T47D (cell line): Measurements from ENCODE around the gene SORBS1.

Experiments
- DNase-seq, 2 experiments: peaks; one replicate each; pipeline versions ENCODE4 v3.0.0 to v3.0.0-alpha.2; 2011 to 2012; ENCODE audit warnings: low read depth in 1 of 2, low spot score in 1 of 2
- JUND ChIP-seq: IDR thresholded peaks from 2 replicates; pipeline ENCODE4 v1.6.1; 2012; ENCODE audit warnings: low read depth
- in situ Hi-C: cut with HindIII; loops from 2 replicates; pipeline ENCODE4 v1.10.0; 2016; ENCODE audit warnings: low sequenced_read_pairs, low pct_unique_long_range_greater_than_20kb

The SORBS1 gene

GRCh38 chr10:95309958-95310357, 251.2 kb downstream of the SORBS1 start:
- no peak for TF ChIP-seq JUND
- in situ Hi-C loops, result no loop called here

GRCh38 chr10:95308389-95309302, 252.5 kb downstream of the SORBS1 start:
- peak in 1 of 2 experiments; percentile 45 for DNase-seq

More at GRCh38 chr10:95309958-95310357, 251.2 kb downstream of the SORBS1 start:
- DNase-seq, result no peak

GRCh38 chr10:95306851-95307250, 254.3 kb downstream of the SORBS1 start:
- in situ Hi-C loops, result no loop called here
- DNase-seq, result no peak
- no peak for TF ChIP-seq JUND

More at GRCh38 chr10:95308389-95309302, 252.5 kb downstream of the SORBS1 start:
- in situ Hi-C loops, result no loop called here
- no peak; the same call in 1 of the 2 replicates for TF ChIP-seq JUND

GRCh38 chr10:95306318-95306650, 254.9 kb downstream of the SORBS1 start:
- in situ Hi-C loops, result no loop called here
- no peak for TF ChIP-seq JUND
- no peak for DNase-seq

- DNase-seq, result no peak
- in situ Hi-C loops, result no loop called here
- no peak for TF ChIP-seq JUND
Observed at GRCh38 chr10:95305606-95306317, 255.4 kb downstream of the SORBS1 start.

- no peak for TF ChIP-seq JUND
- no peak for DNase-seq
- in situ Hi-C loops, result no loop called here
Observed at GRCh38 chr10:95304976-95305375, 256.2 kb downstream of the SORBS1 start.

GRCh38 chr10:95304463-95304862, 256.7 kb downstream of the SORBS1 start:
- TF ChIP-seq JUND, result no peak
- DNase-seq, result no peak
- in situ Hi-C loops, result no loop called here

GRCh38 chr10:95303950-95304349, 257.2 kb downstream of the SORBS1 start:
- DNase-seq, result no peak
- no peak for TF ChIP-seq JUND
- in situ Hi-C loops, result no loop called here

GRCh38 chr10:95303535-95303934, 257.6 kb downstream of the SORBS1 start:
- no peak for TF ChIP-seq JUND
- in situ Hi-C loops, result no loop called here
- no peak for DNase-seq

- DNase-seq, result no peak
- in situ Hi-C loops, result no loop called here
Observed at GRCh38 chr10:95300022-95300539, 261.1 kb downstream of the SORBS1 start.

GRCh38 chr10:95297402-95297801, 263.8 kb downstream of the SORBS1 start:
- no peak for TF ChIP-seq JUND
- DNase-seq, result no peak
- in situ Hi-C loops, result no loop called here

More at GRCh38 chr10:95300022-95300539, 261.1 kb downstream of the SORBS1 start:
- no peak for TF ChIP-seq JUND

GRCh38 chr10:95296764-95297163, 264.4 kb downstream of the SORBS1 start:
- in situ Hi-C loops, result no loop called here
- DNase-seq, result no peak
- TF ChIP-seq JUND, result no peak
